HG03135 (cell line): ENCODE data around the gene ANXA2R.
"Not testable (repeated sequence)": the region's sequence is repeated elsewhere in the genome, so short reads cannot be mapped to it uniquely, and the experiment has no call there.

Source experiments
- ATAC-seq: cut with Tn5 transposase; IDR thresholded peaks from one replicate; pipeline ENCODE4 v1.9.1; 2021; ENCODE audit warnings: mild to moderate bottlenecking, moderate library complexity; ENCODE audit not compliant: unreplicated experiment

ANXA2R gene

DNA sequence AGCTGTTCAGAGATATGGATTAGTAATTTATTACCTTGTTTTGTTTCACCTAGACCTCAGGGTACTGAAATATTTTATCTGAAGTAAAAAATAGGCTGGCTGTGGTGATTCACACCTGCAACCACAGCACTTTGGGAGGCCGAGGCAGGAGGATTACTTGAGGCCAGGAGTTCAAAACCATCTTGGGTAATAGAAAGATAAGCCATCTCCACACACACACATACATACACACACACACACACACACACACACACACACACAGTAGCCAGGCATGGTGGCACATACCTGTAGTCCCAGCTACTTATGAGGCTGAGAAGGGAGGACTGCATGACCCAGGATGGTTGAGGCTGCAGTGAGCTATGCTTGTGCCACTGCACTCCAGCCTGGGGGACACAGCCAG lies 3.7 kb downstream of the ANXA2R start:
- no peak for ATAC-seq

DNA sequence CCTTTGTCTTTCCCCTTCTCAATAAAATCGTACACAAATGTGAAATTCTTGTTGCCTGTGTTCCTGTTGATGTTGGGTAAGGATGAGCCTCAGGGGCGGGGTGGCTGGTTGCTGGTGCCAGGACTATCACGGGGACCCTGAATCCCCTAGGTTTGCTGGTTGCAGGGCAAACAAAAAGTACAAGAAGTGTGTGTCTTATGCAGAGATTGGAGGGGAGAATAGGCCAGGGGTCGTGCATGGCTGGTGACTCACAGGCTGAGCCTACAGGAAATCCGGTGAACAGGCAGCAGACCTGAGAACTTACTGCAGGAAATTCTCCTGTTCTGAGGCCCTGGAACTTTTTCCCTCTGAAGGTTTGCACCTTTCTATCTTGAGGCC lies 5.5 kb downstream of the ANXA2R start:
- ATAC-seq: no peak

DNA sequence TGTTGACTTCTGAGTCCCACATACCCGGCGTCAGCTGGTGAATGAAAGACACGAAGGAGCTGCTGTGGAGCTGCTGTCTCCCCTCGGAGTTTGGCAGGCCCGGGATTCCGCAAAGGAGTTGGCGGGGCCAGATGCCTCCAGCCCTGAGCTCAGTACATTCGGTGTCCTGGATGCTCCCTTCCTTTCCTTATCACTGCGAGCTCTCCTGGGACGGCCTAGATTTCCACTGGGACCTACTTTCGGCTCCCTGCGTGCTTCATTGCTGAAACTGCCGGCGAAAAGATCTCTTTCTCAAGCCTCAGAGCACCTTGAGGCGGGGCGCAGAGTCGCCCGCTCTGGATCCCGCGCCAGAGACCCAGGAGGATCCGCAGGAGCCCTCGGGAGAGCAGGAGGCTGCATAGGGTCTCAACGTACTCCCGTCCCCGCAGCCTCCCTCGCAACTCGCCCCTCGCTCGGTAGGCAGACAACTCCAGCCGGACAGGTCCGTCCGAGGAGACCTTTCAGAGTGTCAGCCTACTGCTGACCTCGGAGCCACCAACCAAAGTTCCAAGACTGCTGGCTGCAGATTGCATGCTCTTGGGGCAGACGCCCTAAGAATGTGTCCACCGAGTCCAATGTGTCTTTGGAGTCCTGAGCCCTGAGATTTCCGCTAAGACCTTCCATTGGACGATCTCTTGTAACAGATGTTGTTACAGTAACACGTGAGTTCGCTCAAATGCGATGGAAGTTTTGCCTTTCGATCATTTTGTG lies 6.1 kb downstream of the ANXA2R start:
- no peak for ATAC-seq

DNA sequence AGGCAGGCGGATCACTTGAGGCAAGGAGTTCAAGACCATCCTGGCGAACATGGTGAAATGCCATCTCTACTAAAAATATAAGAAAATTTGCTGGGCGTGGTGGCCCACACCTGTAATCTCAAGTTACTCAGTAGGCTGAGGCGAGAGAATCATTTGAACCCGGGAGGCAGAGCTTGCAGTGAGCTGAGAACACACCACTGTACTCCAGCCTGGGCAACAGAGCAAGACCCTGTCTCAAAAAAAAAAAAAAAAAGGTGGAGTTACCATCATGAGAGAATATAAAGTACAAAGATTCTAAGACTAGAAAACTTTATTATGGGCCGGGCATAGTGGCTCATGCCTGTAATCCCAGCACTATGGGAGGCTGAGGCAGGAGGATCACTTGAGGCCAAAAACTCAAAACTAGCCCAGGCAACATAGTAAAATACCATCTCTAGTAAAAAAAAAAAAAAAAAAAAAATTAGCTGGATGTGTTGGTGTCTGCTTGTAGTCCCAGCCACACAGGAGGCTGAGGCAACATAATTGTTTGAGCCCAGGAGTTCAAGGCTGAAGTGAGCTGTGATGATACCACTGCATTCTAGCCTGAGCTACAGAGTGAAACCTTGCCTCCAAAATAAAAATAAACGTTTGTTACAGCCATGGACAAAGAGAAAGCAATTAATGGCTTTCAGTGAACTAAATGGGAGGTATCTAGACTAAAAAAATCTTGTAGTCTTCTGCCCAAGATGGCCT lies 12.9 kb downstream of the ANXA2R start:
- no peak for ATAC-seq

DNA sequence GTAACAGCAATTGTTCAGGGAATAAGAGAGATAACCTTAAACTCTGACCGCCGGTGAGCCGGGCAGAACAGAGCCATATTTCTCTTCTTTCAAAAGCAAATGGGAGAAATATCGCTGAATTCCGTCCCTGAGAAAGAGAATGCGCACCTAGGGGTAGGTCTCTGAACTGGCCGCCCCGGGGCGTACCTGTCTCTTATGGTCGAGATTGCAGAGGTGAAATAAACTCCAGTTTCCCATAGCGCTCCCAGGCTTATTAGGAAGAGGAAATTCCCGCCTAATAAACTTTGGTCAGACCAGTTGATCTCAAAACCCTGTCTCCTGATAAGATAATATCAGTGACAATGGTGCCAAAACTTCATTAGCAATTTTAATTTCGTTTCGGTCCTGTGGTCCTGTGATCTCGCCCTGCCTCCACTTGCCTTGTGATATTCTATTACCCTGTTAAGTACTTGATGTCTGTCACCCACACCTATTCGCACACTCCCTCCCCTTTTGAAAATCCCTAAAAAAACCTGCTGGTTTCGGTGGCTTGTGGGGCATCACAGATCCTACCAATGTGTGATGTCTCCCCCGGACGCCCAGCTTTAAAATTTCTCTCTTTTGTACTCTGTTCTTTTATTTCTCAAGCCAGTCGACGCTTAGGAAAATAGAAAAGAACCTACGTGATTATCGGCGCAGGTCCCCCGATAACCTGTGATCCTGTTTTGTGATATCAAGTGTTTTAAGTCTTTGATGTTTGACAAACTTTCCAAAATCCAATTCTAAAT lies 14.8 kb downstream of the ANXA2R start:
- not testable (repeated sequence) for ATAC-seq

DNA sequence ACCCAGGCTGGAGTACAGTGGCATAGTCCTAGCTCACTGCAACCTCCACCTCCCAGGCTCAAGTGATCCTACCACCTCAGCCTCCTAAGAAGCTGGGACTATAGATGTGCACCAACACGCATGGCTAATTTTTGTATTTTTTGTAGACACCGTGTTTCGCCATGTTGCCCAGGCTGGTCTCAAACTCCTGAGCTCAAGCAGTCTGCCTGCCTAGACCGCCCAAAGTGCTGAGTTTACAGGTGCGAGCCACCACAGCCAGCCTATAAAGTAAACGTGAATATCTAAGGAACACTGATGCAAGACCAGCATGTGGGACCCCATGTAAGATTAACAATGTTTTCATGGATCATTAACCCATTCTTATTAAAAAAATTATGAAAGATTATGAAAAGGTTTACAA lies 15.9 kb downstream of the ANXA2R start:
- no peak for ATAC-seq

DNA sequence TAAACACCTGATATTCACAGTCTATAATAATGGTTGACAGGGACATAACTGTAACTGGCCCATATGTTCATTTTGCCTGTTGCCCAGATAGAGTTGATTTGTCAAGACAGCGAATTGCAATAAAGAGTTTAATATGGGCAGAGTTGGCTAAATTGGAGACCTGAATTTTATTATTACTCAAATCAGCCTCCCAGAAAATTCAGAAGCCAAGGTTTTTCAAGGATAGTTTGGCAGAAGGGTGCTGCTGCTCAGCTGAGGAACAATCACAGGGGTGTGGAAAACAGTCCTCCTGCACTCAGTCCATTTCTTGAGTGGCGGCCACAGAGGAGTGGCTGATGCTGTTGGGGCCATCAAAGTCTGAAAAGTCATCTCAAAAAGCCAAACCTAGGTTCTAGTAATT lies 19.0 kb downstream of the ANXA2R start:
- no peak for ATAC-seq

DNA sequence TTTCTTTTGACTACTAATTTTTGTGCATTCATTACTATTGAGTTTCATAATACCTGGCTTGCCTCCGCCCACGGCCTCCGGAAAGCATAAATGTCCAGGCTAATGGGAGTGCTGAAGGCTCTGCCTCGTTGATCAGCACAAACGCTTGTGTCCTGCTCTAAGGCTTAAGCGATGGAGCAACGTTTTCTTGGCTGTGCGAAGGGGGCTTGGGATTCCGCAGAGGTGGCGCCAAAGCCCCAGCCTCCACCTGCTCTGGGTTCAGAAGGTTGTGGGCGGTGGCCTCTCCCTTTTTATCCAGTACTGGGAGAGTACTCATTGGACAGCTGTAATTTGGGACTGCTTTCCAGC lies 19.7 kb downstream of the ANXA2R start:
- peak; percentile 5 for ATAC-seq

DNA sequence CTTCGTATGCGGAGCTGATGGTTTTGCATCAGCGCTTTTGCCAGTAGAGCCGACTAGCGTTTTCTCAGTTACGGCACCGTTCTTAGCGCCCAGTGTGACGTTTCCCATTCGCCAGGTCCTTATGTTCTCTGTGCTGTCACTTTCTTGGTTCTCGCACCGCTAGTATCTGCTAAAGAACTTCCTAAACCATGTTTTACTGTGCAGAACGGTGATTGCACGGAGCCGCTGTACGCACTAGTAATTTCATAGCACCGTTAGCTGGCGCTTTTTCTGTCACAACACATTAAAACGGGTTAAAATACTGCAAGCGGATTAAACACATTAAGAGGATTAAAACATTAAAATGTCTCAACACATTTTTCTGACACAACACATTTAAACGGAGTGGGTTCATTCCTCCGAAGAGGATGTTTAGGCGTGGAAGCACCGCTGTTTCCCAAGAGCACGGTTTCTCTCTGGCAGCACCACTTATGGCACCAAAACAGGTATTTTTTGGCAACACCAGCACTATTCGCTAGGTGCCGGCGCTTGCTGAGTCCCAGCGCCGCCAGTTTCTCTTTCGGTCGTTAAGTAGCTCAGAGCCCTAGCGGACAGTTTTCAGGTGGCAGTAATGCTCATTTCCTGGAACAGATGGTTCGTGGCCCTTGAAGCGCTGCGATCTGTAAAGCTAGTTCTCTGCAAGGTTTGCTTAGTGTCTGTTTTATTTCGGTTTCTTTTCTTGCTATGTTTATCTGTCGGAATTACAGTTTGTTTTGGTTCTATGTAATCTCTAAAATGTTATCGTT lies 20.3 kb downstream of the ANXA2R start:
- ATAC-seq: peak; percentile 79

DNA sequence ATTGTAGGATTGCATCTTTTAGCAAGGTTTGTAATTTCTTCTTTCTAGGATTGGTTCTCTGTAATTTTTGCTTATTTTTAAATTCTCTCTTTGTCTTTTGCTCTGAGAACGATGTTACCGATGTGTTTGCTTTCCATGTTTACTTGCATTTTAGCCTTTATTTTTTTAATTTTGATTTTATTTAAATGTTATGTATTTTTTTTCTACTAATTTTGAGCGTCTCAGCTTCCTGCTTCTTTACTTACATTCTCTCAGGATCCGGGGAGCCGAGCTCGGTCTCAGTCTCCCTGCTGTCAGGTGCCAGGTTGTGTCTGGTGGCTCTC lies 20.9 kb downstream of the ANXA2R start:
- ATAC-seq: no peak

DNA sequence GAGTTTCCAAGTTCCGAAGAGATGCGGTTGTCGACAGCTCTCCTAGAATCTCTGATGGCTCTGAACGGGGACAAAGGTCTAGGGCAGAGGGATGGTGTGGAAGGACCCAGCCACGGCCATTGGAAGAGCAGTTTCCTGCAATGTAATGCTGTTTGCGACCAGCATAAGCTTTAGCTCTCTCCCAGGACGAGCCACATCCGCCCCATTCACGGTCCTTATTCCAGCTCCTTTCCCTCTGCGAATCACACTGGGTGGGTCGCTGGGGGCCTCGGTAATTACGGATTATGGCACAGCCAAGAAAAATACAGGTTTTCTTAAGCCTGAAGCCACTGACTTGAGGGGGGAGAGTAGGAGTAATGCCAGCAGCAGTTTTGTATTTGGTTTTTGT lies 22.7 kb downstream of the ANXA2R start:
- peak; percentile 21 for ATAC-seq

DNA sequence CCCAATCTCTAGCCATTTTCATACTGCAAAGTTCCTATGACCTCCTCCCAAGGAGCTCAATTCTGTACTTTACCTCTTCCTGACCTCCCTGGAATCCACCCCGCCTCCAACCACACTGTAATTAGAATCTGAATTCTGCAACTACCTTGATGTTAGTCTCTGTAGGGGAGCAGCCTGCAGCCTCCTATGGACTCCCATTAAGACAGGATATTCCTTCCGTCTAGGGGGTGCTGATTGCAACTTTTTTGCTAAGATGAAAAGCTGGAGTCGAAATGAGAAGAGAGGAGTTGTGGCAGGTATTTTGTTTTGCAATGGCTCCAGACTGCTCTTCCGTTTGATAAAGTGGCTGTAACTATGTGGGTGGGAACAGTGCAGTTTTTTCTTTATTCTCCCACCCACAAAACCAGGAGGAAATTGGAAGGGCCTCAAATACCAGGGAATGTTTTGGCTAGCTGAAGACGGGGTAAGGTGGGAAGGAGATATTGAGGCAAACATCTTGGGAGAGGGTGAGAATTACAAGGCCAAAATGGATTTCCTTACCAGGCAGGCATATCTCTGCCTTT lies 23.8 kb downstream of the ANXA2R start:
- no peak for ATAC-seq

DNA sequence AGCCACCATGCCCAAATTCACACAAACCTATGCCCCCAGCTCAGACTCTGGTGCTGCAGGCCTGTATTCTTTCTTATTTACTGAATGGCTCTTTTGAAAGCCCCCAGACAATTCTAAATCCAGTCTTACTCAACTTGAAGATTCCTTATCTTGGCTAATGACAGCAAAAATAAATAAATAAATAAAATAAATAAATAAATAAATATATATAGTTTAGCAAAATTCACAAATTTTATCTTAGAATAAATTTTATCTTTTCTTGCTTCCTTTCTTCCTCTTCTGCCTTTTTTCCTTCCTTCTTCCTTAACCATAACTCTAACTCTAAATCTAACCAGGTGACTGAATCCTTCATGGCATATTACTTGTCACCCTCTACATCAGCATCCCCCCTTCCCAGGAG lies 25.6 kb downstream of the ANXA2R start:
- ATAC-seq: no peak

DNA sequence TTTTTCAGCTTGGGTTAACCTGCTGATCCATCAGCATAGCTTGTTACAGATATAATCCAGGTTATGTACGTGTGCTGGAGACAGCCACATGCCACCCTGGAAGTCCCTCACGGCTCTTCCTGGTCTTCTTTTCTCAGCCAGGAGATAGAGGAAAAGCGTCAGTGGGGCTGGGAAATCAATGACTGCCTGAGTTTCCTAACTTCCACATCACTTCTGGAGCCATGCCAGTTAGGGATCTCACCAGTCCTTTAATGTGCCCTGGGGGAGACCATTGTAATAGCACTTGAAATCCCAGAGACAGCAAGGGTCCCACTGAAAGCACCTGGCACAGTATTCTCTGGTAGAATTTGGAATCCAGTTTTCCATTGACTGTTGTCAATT lies 29.2 kb downstream of the ANXA2R start:
- ATAC-seq: no peak

DNA sequence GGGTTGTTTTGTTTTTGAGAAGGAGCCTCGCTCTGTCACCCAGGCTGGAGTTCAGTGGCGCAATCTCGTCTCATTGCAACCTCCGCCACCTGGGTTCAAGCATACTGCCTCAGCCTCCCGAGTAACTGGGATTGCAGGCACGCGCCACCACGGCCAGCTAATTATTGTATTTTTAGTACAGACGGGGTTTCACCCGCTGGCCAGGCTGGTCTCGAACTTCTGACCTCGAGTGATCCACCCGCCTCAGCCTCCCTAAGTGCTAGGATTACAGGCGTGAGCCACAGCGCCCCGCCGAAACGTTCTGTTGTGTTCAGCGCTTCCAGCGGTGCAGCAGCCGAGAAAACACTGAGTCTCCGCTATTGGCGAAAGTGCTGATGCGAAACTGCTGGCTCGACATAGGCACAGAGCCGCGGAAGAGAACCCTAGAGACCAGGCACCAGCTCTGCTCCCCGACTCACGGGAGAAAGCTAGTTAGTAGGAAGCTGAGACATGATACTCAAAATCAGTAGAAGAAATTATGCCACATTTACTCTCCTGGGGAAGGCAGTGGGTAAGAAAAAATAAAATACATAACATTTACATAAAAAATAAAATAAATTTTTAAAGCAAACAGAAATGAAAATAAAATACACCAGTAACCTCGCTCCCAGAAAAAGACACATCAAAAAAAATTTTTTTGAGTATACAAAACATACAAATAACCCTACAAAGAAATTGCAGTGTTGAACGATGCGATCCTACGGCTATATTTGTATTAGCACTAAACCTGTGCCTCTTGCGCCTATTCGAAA lies 31.6 kb downstream of the ANXA2R start:
- peak; percentile 50 for ATAC-seq

DNA sequence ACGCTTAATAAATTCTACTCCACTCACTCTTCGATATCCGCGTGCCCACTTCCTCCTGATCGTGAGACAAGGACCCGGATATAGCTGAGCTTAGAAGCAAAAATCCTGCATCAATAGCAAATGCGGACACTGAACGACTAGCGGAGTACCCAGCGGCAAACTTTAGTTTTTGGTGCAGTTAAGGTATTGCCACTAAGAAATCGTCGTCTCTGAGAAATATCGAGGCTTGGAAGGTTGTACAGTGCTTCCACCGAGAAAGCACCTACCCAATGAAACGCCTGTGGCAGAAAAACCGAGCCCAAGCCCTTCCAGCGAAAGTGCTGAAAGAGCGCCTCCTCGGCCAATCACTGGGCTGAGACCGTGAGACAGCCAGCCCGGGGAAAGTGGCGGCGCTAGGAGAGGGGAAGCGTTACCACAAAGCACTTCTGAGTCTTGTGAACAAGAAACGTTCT lies 32.2 kb downstream of the ANXA2R start:
- ATAC-seq: peak; percentile 49

DNA sequence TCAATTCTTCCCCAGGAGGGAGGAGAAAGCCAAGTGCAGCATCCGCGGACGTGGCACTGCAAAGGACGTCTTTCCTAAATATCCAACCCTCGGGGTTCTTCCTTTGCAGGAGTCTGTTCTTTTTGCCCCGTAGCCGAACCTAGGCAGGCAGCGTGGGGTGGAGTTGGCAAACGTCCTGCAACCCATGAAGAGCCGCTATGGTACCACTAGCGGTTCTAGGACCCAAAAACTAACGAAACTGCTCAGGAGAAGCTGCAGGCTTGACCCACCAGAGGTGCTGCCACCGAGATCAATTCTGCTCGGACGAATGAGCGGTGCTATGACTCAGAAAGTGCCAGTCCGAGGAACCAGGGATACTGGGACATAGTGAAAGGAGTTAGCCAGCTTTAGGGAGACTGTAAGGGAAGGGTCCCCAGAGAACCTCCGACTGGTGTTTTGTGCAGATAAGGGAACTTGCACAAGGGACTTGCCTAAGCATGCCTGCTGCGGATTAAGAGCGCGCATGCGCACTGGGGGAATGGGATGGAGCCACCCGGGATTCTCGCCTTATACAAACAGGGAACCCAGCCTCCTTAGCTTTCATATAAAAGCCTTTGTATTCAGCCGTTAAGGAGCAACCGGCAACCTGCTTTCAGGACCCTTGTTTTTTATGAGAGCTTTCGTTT lies 32.7 kb downstream of the ANXA2R start:
- peak; percentile 24 for ATAC-seq

DNA sequence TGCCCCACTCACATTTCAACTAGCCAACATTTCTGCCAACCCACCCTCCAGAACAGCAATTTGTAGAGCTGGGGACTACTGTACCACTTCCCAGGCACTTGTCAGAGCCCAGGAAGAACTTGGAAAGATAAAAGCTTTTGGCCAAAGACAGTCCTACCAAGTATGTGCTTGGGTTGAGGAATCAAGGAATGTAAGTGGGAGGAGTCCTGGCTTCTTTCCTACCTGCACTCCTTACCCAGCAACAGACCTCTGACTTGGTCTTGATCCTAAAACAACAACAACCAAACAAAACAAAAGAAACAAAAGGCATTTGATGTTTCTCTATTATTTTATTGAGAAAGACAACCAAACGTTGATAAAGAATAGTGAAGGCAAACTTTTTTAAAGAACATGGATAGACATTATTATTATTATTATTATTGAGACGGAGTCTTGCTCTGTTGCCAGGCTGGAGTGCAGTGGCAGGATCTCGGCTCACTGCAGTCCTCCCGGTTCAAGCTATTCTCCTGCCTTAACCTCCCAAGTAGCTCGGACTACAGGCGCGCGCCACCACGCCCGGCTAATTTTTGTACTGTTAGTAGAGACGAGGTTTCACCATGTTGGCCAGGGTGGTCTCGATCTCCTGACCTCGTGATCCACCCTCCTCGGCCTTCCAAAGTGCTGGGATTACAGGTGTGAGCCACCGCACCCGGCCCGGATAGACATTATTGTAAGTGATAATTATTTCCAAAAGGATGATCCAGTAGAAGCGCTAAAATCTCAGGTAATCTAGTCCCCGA lies 33.5 kb downstream of the ANXA2R start:
- ATAC-seq: no peak

DNA sequence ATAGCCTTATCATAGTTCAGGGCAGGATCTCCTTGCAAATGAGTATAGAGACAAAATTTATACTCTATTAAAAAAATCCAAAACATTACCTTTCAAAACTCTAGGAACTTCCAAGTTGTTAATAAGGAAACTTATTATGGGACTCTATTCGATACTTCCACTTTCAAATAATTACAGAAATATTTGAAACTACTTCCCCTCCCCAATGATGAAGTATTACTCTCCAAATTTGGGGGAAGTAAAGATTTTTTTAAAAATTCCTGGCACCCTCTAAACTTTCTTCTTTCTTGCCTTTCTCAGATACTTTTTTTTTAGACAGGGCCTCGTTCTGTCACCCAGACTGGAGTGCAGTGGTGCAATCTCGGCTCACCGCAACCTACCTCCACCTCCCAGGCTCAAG lies 35.1 kb downstream of the ANXA2R start:
- no peak for ATAC-seq
